HG02981 (cell line): Measurements from ENCODE around the gene SERP1.
A peak's percentile ranks its signal among the peaks of the same experiment; 100 is the strongest.

Experiments used
- ATAC-seq: cut with Tn5 transposase; IDR thresholded peaks from one replicate; pipeline ENCODE4 v1.9.1; 2021; ENCODE audit warnings: mild to moderate bottlenecking, moderate library complexity; ENCODE audit not compliant: unreplicated experiment

The SERP1 gene

DNA sequence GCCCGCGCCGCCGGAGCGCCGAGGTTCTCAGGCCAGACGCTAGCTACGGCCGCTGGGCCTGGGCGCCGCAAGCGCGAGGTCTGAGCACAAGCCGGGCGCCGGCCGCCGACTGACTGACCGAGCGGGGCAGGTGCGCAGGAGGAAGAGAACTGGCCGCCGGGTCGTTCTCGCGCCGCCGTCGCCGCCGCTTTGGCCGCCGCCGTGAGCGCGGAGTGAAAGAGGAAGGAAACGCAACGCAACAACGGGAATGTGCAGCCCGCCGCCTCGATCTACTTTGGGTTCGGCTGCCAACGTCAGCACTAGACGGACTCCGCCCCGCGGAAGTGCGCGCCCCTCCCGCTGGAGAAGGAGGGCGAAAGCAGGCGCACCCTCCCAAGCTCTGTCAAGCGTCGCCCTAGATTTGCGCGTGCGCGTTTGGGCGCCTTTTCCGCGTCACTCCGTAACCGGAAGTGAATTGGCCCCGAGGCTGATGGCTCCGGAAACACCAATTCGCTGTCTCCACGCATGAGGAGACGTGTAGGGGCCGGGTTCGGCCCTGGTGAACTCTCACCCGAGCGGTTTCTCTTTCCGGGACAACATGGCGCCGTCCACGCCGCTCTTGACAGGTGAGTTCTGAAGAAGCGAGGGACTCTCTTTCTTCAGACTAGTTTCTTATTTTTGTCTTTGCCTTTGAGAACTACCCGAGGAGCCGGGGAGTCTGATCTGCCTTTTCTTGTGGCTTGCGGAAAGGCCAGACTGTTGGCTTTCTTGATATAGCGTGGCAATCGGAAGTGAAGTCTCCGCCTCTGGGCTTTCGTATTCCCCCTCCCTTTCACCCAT is at the start of gene SERP1, which contains the start of gene EIF2A:
SERP1 (minus strand) TSS at position 271 of the 819 bp plus-strand sequence. CDS start 361 bp downstream, outside the sequence.
EIF2A (plus strand) TSS at position 562 of the 819 bp plus-strand sequence; CDS start at position 578, 16 bp downstream.
- peak; percentile 90 for ATAC-seq

DNA sequence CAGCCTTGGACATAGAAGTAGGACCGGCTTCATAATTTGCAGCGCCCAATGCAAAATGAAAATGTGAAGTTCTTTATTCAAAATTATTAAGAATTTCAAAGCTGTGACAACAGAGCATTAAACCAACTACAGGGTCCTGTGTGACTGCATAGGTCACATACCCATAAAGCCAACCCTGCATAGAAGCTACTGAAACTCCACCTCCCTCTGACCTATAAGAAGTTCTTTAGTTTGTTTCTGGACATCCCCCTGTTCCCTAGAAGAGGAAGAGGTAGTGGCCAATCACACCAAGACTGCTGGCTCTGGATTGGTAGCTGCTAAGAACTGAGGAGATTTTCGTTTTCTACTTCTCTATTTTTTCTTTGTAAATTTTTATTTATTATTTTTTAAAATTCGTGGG is 47.9 kb upstream of the SERP1 start:
- ATAC-seq: no peak

DNA sequence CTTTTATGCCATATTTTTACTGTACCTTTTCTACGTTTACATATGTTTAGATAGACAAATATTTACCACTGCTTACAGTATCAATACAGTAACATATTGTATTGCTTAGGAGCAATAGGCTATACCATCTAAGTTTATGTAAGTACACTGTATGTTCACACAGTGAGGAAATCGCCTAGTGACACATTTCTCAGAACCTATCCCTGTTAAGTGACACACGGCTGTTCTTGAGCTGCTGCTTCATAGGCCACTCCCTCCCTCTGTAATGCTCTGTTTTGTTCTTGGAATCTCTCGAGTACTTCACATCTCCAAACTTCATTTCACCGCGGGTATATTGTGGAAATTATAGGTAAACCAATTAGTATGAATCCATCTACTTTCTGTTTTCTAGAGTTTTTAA is 43.5 kb upstream of the SERP1 start:
- ATAC-seq: no peak

GRCh38 chr3:150588027-150588830 is 41.9 kb upstream of the SERP1 start:
- no peak for ATAC-seq

DNA sequence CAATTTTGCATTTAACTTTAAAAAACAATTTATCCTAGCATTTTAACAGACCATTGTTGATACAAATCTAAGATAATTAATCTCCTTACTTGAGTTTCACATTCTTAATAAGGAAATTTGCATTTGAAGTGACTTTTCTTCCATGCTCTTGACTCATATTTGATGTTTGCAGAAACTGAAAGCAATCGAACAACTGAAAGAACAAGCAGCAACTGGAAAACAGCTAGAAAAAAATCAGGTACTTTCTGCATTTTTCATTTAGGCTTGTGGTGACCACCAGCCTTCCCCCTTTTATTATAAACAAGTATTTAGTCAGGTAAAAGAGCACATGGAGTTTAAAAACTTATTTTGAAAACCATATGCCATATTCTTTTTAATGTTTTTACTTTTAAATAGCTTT is 36.7 kb upstream of the SERP1 start:
- peak; percentile 62 for ATAC-seq

GRCh38 chr3:150582620-150583019 is 36.3 kb upstream of the SERP1 start:
- ATAC-seq: peak; percentile 62

DNA sequence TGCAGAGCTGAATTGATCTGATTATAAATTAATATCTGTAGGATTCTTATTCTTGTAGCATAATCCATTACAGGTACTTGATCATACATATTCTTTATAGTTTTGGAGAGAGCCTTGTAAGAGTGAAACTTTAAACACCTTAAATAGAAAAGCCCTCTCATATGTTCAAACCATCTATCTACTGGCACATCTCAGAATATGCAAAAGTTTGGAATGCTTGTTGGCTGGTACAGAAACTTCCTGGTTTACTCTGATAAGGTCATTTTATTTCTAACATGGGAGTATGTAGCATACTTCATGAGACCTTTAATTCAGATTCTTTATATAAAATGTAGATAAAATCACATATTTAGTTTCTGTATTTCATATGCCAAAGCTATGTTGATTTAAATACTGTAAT is 34.9 kb upstream of the SERP1 start:
- no peak for ATAC-seq

DNA sequence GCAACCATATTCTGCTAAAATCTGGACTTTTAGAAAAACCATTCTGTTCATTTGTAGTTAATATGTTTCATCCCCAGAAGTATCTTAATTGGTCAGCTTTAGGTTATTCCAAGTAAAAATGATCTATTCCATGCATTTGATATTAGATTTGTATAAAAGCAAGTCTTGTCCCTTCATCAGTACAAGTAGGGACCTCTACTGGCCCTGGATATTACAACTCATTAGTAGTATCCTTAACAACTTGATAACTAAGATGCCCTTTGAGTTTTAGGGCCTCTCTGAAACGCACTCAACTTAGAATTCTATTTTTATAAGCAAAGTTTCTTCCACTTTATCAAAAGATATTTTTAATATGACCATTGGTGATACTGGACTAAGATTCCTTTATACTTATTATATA is 31.6 kb upstream of the SERP1 start:
- ATAC-seq: no peak

DNA sequence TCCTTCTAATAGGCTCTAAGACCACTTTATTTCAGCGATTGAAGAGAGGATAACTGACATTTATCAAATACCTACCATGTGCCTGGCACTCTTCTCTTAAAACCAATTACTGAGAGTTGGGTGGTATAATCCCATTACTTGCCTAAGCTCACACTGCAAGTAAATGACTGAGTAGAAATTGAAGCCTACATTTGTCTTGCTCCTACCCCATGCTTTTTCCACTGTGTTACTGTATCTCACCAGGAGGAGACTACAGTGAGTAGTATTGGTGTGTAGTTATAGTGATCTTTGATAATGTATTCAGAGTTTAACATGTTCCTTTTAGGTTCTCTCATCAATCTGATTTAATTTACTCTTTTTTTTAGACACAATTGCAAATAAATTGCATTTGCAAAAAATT is 21.0 kb upstream of the SERP1 start:
- no peak for ATAC-seq

DNA sequence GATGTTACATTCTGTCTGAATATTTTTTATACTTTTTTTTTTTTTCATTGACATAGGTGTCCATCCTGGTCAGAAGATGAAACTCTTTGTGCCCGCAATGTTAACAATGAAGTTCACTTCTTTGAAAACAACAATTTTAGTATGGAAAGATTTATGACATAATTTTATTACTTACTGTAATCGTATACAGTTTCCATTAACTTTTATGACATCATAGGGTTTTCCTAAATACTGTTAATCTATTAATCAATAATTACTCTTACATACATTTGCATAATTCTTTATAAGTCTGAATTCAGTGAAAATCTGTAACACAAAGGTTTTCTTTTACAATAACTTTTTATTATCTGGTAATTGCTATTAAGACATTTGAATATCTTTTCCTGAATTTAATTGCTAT is 17.9 kb upstream of the SERP1 start:
- no peak for ATAC-seq

- no peak for ATAC-seq
Measured at GRCh38 chr3:150557725-150558124, 11.4 kb upstream of the SERP1 start.

GRCh38 chr3:150556792-150557191 is 10.5 kb upstream of the SERP1 start:
- no peak for ATAC-seq

DNA sequence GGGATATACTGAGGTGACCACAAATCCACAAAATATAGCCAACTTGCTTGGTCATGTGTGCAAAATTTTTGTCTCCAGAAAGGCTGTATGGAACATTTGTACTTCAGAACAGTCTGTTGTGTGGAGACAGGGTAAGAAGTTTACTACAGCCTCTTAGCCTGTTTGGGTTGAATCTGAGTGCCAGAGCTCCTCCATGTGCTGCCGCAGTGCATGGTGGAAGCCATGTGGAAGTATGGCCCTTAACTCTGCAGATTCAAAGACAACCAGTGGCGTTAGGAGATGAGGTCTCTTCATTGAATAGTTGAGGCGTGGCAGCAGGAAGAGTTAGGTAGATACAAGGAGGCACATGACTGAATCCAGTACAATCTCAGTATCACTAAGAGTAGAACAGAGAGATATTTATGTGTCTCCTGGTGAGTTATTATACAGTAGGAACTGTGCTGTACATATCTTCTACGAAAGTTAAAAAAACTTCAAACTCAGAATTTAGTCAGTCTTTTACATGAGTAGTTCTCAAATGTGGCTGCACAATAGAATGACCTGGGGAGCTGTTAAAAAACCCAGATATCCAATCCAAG is 9.7 kb upstream of the SERP1 start:
- no peak for ATAC-seq

DNA sequence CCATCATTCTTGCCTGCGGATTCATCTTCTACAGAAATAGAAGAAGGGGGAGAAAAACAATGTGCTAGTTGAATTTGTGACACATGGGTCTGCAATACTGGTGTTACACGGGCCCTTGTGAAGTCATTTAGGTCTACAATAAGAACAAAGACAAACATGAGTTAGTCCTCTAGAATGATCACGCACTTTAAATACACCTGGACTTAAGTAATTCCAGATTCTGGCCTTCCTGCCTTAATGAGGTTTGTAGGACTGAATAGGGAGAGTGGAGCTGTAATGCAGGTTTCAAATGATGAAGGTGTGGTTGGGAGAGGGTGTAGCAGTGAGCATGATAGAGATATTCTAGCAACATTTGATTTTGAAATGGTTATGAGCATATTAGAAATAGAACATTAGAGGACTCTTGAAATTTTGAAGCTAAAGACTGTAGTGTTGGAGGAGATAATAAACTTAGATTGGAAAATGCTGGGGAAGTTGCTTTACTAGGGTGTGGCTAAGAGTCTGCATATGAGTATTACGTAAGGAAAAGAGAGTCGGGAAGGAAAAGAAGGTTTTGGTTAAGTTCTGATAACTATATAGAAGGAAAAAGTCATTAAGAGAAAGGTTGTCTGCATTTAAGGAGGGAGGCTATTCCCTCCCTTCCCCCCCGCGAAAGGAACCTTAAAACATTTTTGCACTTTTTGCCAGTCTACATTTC is 897 bp upstream of the SERP1 start:
- ATAC-seq: no peak

- ATAC-seq: peak; percentile 16
Measured at GRCh38 chr3:150545419-150546225, 674 bp downstream of the SERP1 start.

GRCh38 chr3:150544726-150545125 is 1.6 kb downstream of the SERP1 start:
- no peak for ATAC-seq

- ATAC-seq: no peak
Measured at GRCh38 chr3:150544041-150544440, 2.3 kb downstream of the SERP1 start.

DNA sequence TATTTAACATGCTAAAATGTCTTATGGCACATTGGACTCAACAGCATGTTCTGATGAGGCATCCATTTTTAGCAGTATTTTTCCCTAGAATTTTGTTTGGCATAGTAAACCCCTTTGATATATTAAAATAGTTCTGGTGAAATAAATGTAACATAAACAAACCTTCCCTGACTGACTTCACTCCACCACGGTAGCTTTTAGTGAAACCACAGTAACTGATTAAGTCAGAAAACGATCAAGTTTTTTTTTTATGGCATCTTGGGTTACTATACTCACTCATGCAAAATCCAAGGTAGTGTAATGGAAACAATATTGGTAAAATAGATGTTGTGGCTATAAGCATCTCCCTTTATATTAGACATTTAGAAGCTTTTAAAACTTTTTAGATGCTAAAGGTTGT is 2.8 kb downstream of the SERP1 start:
- no peak for ATAC-seq

- no peak for ATAC-seq
Measured at GRCh38 chr3:150543128-150543527, 3.2 kb downstream of the SERP1 start.

DNA sequence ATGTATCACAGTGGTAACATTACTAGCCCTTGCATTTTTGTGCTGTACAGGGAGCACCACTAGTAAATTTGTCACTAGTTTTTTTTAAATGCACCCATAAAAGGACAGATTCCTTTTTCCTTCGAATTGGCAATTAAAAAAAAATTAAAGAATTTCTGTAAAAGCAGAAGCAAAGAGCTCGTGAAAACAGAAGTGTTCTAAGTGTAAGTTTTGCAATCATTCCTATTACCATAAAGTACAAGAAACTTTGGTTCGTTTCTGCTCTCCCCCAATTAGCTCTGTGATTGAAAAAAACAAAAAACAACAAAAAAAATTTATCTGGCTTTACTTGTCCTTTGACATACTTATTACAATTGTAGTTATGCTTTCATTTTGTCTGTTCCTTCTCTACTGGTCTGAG is 5.3 kb downstream of the SERP1 start:
- no peak for ATAC-seq
